GM19372 (cell line): Measurements from ENCODE around the gene ARHGAP15.

Experiments
- ATAC-seq: cut with Tn5 transposase; IDR thresholded peaks from one replicate; pipeline ENCODE4 v1.9.1; 2021; ENCODE audit warnings: mild to moderate bottlenecking, low read depth, moderate library complexity; ENCODE audit not compliant: unreplicated experiment

Gene ARHGAP15

GRCh38 chr2:143698888-143699570 lies 569.8 kb downstream of the ARHGAP15 start:
- ATAC-seq = no peak

- no peak for ATAC-seq
Measured at GRCh38 chr2:143700865-143701264, 571.6 kb downstream of the ARHGAP15 start.

- no peak for ATAC-seq
Measured at GRCh38 chr2:143701785-143702184, 572.6 kb downstream of the ARHGAP15 start.

GRCh38 chr2:143702931-143703330 lies 573.7 kb downstream of the ARHGAP15 start:
- no peak for ATAC-seq

- no peak for ATAC-seq
Measured at GRCh38 chr2:143704451-143705106, 575.4 kb downstream of the ARHGAP15 start.

GRCh38 chr2:143705108-143705707 lies 576.0 kb downstream of the ARHGAP15 start:
- no peak for ATAC-seq

GRCh38 chr2:143706354-143706753 lies 577.1 kb downstream of the ARHGAP15 start:
- ATAC-seq = no peak

GRCh38 chr2:143708682-143709081 lies 579.5 kb downstream of the ARHGAP15 start:
- ATAC-seq = no peak

- no peak for ATAC-seq
Measured at GRCh38 chr2:143710196-143710595, 581.0 kb downstream of the ARHGAP15 start.

- ATAC-seq = no peak
Measured at GRCh38 chr2:143710879-143711278, 581.7 kb downstream of the ARHGAP15 start.

GRCh38 chr2:143716522-143716921 lies 587.3 kb downstream of the ARHGAP15 start:
- no peak for ATAC-seq

- ATAC-seq = no peak
Measured at GRCh38 chr2:143717053-143717452, 587.8 kb downstream of the ARHGAP15 start.

GRCh38 chr2:143717536-143718168 lies 588.4 kb downstream of the ARHGAP15 start:
- no peak for ATAC-seq

GRCh38 chr2:143718745-143719144 lies 589.5 kb downstream of the ARHGAP15 start:
- ATAC-seq = no peak

- ATAC-seq = no peak
Measured at GRCh38 chr2:143719406-143719805, 590.2 kb downstream of the ARHGAP15 start.

GRCh38 chr2:143720095-143720664 lies 591.0 kb downstream of the ARHGAP15 start:
- ATAC-seq = no peak

- no peak for ATAC-seq
Measured at GRCh38 chr2:143725400-143725799, 596.2 kb downstream of the ARHGAP15 start.

GRCh38 chr2:143726151-143726845 lies 597.1 kb downstream of the ARHGAP15 start:
- ATAC-seq = no peak

GRCh38 chr2:143728498-143728897 lies 599.3 kb downstream of the ARHGAP15 start:
- no peak for ATAC-seq

- ATAC-seq = no peak
Measured at GRCh38 chr2:143729296-143729814, 600.1 kb downstream of the ARHGAP15 start.
